K562 (cell line): ENCODE results near the gene MAN1B1. TPM values are rescaled to one million over a fixed set of nuclear protein-coding genes. Genes with fewer than 3 reads are reported as not detected.
A peak's percentile ranks its signal among the peaks of the same experiment; 100 is the strongest.

Experiments used
- GTF2A2 ChIP-seq: IDR thresholded peaks from 2 replicates; pipeline ENCODE4 v1.6.1; 2016; ENCODE audit warnings: mild to moderate bottlenecking, missing genetic modification characterization, missing compliant biosample characterization
- HDAC2 ChIP-seq: fragments of 450-650 bp; IDR thresholded peaks from 2 replicates; pipeline ENCODE4 v1.6.1; 2016; ENCODE audit warnings: mild to moderate bottlenecking
- KLF13 ChIP-seq: fragments of 450-650 bp; IDR thresholded peaks from 2 replicates; pipeline ENCODE4 v1.6.1; 2016; ENCODE audit warnings: missing genetic modification characterization, low read depth, mild to moderate bottlenecking, missing compliant biosample characterization, moderate library complexity, borderline replicate concordance
- PYGO2 ChIP-seq: fragments of 450-650 bp; IDR thresholded peaks from 2 replicates; pipeline ENCODE4 v1.6.1; 2016; ENCODE audit warnings: mild to moderate bottlenecking, missing genetic modification characterization, moderate library complexity, missing compliant biosample characterization
- XRCC4 ChIP-seq: IDR thresholded peaks from one replicate; pipeline ENCODE4 v1.6.1; 2011; ENCODE audit not compliant: insufficient read depth, insufficient read length; ENCODE audit errors: extremely low read depth
- ZC3H11A ChIP-seq: IDR thresholded peaks from 2 replicates; pipeline ENCODE4 v1.6.1; 2012; ENCODE audit warnings: low read depth, low read length, improper control_type of control experiment
- ZNF184 ChIP-seq: sonication (generic); formaldehyde crosslinking; IDR thresholded peaks from 2 replicates; pipeline ENCODE4 v1.5.0; 2020; ENCODE audit warnings: missing genetic modification reagents
- polyA plus RNA-seq, 8 experiments: library from polyadenylated mRNA; depleted of rRNA in 4 of 8; stranded (reverse) in 5 of 8; unstranded in 3 of 8; fragments of >200 nt; fragmentation: Nextera tagmentation in 2 of 8; fragmentation: Illumina TruSeq in 1 of 8; extraction: Ambion mirVana in 2 of 8; extraction: Trizol in 1 of 8; gene quantifications; 2 replicates each; pipeline versions ENCODE4 v1.2.1 to v1.2.3, GENCODE V29; 2011 to 2014; ENCODE audit warnings: inconsistent platforms in 1 of 8, missing spikeins in 1 of 8
- total RNA-seq, 7 experiments: library from RNA; depleted of rRNA in 6 of 7; stranded (reverse); fragments of >200 nt in 6 of 7; fragmentation: Illumina TruSeq in 2 of 7; extraction: Trizol in 2 of 7; gene quantifications; 2 replicates each; pipeline versions ENCODE4 v1.2.1 to v1.2.3, GENCODE V29; 2011 to 2021; ENCODE audit warnings: low replicate concordance in 1 of 7
- TF ChIP-seq, protein P1 (sequence below): fragments of 450-650 bp; IDR thresholded peaks from 2 replicates; pipeline ENCODE4 v1.6.1; 2014; ENCODE audit warnings: low read depth, mild to moderate bottlenecking, moderate library complexity, borderline replicate concordance
- TF ChIP-seq, protein P2 (sequence below): fragments of 250-450 bp; sonication (Bioruptor Pico); IDR thresholded peaks from 2 replicates; pipeline ENCODE4 v1.5.0; 2020; ENCODE audit warnings: mild to moderate bottlenecking
- TF ChIP-seq, protein P3 (sequence below): sonication (generic); formaldehyde crosslinking; IDR thresholded peaks from 2 replicates; pipeline ENCODE4 v1.8.0; 2023; ENCODE audit warnings: missing genetic modification reagents, mild to moderate bottlenecking, borderline replicate concordance
- TF ChIP-seq, protein P4 (sequence below): fragments of 450-650 bp; IDR thresholded peaks from one replicate; pipeline ENCODE4 v1.6.1; 2018; ENCODE audit warnings: mild to moderate bottlenecking, moderate library complexity; ENCODE audit not compliant: partially characterized antibody
- TF ChIP-seq, protein P5 (sequence below): fragments of 250-450 bp; sonication (Bioruptor Pico); IDR thresholded peaks from 2 replicates; pipeline ENCODE4 v1.8.0; 2021; ENCODE audit warnings: moderate library complexity, mild to moderate bottlenecking, inconsistent platforms
- TF ChIP-seq, protein P6 (sequence below): sonication (generic); formaldehyde crosslinking; IDR thresholded peaks from 2 replicates; pipeline ENCODE4 v1.8.1; 2022; ENCODE audit warnings: missing genetic modification reagents

The MAN1B1 gene
- total and polyA plus RNA-seq, 9 of the 15 experiments (the other 6 are each of a cell fraction or from before 2014, with no cell fraction given) = 0.55 to 36.6 (median 27.3) TPM

DNA sequence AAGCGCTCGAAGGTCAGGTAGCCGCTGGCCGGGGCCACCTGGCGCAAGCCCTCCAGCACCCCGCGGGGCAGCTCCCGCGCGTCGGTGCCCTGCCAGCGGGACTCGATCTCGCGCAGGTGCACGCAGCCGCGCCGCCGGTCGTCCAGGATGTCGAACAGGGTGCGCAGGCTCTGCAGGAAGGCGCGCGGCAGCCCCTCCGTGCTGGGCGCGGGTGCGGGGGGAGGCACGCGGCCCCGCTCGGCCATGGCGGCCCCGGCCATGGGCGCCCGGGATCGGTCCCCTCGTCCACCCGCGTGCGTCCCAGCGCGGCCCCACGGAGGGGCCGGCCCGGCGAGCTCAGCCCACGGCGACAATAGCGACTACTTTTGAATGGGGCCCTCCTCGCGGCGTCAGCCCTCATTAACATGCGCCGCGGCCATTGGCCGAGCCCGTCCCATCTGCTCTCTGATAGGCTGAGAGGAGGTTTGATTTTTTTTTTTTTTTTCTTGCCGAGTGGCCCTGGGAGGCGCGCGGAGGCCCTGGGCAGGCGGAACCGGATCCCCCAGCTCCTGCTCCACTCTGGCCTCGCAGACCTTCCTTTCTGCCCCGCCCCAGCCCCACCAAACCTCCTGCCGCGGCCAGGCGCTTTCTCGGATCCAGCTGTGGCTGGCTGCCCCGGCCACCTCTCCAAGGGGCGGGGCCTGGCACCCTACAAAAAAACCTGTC, 16.4 kb upstream of the MAN1B1 start, which contains the start of gene SAPCD2 (continued):
- no peak for TF ChIP-seq XRCC4
- TF ChIP-seq, protein P1, sequence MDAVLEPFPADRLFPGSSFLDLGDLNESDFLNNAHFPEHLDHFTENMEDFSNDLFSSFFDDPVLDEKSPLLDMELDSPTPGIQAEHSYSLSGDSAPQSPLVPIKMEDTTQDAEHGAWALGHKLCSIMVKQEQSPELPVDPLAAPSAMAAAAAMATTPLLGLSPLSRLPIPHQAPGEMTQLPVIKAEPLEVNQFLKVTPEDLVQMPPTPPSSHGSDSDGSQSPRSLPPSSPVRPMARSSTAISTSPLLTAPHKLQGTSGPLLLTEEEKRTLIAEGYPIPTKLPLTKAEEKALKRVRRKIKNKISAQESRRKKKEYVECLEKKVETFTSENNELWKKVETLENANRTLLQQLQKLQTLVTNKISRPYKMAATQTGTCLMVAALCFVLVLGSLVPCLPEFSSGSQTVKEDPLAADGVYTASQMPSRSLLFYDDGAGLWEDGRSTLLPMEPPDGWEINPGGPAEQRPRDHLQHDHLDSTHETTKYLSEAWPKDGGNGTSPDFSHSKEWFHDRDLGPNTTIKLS = peak; percentile 56; the same call in 1 of the 2 replicates
- TF ChIP-seq, protein P2, sequence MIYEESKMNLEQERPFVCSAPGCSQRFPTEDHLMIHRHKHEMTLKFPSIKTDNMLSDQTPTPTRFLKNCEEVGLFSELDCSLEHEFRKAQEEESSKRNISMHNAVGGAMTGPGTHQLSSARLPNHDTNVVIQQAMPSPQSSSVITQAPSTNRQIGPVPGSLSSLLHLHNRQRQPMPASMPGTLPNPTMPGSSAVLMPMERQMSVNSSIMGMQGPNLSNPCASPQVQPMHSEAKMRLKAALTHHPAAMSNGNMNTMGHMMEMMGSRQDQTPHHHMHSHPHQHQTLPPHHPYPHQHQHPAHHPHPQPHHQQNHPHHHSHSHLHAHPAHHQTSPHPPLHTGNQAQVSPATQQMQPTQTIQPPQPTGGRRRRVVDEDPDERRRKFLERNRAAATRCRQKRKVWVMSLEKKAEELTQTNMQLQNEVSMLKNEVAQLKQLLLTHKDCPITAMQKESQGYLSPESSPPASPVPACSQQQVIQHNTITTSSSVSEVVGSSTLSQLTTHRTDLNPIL = no peak
- no peak for TF ChIP-seq ZC3H11A
- no peak for TF ChIP-seq PYGO2 (tag)
- TF ChIP-seq, protein P3, sequence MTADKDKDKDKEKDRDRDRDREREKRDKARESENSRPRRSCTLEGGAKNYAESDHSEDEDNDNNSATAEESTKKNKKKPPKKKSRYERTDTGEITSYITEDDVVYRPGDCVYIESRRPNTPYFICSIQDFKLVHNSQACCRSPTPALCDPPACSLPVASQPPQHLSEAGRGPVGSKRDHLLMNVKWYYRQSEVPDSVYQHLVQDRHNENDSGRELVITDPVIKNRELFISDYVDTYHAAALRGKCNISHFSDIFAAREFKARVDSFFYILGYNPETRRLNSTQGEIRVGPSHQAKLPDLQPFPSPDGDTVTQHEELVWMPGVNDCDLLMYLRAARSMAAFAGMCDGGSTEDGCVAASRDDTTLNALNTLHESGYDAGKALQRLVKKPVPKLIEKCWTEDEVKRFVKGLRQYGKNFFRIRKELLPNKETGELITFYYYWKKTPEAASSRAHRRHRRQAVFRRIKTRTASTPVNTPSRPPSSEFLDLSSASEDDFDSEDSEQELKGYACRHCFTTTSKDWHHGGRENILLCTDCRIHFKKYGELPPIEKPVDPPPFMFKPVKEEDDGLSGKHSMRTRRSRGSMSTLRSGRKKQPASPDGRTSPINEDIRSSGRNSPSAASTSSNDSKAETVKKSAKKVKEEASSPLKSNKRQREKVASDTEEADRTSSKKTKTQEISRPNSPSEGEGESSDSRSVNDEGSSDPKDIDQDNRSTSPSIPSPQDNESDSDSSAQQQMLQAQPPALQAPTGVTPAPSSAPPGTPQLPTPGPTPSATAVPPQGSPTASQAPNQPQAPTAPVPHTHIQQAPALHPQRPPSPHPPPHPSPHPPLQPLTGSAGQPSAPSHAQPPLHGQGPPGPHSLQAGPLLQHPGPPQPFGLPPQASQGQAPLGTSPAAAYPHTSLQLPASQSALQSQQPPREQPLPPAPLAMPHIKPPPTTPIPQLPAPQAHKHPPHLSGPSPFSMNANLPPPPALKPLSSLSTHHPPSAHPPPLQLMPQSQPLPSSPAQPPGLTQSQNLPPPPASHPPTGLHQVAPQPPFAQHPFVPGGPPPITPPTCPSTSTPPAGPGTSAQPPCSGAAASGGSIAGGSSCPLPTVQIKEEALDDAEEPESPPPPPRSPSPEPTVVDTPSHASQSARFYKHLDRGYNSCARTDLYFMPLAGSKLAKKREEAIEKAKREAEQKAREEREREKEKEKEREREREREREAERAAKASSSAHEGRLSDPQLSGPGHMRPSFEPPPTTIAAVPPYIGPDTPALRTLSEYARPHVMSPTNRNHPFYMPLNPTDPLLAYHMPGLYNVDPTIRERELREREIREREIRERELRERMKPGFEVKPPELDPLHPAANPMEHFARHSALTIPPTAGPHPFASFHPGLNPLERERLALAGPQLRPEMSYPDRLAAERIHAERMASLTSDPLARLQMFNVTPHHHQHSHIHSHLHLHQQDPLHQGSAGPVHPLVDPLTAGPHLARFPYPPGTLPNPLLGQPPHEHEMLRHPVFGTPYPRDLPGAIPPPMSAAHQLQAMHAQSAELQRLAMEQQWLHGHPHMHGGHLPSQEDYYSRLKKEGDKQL = no peak
- TF ChIP-seq, protein P4, sequence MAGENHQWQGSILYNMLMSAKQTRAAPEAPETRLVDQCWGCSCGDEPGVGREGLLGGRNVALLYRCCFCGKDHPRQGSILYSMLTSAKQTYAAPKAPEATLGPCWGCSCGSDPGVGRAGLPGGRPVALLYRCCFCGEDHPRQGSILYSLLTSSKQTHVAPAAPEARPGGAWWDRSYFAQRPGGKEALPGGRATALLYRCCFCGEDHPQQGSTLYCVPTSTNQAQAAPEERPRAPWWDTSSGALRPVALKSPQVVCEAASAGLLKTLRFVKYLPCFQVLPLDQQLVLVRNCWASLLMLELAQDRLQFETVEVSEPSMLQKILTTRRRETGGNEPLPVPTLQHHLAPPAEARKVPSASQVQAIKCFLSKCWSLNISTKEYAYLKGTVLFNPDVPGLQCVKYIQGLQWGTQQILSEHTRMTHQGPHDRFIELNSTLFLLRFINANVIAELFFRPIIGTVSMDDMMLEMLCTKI = no peak
- TF ChIP-seq, protein P5, sequence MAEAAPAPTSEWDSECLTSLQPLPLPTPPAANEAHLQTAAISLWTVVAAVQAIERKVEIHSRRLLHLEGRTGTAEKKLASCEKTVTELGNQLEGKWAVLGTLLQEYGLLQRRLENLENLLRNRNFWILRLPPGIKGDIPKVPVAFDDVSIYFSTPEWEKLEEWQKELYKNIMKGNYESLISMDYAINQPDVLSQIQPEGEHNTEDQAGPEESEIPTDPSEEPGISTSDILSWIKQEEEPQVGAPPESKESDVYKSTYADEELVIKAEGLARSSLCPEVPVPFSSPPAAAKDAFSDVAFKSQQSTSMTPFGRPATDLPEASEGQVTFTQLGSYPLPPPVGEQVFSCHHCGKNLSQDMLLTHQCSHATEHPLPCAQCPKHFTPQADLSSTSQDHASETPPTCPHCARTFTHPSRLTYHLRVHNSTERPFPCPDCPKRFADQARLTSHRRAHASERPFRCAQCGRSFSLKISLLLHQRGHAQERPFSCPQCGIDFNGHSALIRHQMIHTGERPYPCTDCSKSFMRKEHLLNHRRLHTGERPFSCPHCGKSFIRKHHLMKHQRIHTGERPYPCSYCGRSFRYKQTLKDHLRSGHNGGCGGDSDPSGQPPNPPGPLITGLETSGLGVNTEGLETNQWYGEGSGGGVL (CRISPR knock-in tag) = no peak
- TF ChIP-seq HDAC2 = peak; percentile 54; the same call in 1 of the 2 replicates
- no peak for TF ChIP-seq GTF2A2 (tag)
- no peak for TF ChIP-seq ZNF184 (CRISPR knock-in tag)
- TF ChIP-seq, protein P6, sequence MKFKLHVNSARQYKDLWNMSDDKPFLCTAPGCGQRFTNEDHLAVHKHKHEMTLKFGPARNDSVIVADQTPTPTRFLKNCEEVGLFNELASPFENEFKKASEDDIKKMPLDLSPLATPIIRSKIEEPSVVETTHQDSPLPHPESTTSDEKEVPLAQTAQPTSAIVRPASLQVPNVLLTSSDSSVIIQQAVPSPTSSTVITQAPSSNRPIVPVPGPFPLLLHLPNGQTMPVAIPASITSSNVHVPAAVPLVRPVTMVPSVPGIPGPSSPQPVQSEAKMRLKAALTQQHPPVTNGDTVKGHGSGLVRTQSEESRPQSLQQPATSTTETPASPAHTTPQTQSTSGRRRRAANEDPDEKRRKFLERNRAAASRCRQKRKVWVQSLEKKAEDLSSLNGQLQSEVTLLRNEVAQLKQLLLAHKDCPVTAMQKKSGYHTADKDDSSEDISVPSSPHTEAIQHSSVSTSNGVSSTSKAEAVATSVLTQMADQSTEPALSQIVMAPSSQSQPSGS (CRISPR knock-in tag) = no peak
- TF ChIP-seq KLF13 (tag) = no peak
